SKM-1 treated with dmso at 0.1 percent for 144 hours (cell line): ENCODE data around the gene HOXD10.

ENCODE experiments used
- DNase-seq: peaks from one replicate; lab custom pipeline; 2025; ENCODE audit not compliant: unreplicated experiment; lab: John Stamatoyannopoulos, UW

Gene HOXD10

GRCh38 chr2:176115883-176116813 lies at the start of gene HOXD10:
TSS of gene HOXD10 (plus strand) at chr2:176116778. CDS start at chr2:176116834, 56 bp downstream.
- no peak for DNase-seq

DNA sequence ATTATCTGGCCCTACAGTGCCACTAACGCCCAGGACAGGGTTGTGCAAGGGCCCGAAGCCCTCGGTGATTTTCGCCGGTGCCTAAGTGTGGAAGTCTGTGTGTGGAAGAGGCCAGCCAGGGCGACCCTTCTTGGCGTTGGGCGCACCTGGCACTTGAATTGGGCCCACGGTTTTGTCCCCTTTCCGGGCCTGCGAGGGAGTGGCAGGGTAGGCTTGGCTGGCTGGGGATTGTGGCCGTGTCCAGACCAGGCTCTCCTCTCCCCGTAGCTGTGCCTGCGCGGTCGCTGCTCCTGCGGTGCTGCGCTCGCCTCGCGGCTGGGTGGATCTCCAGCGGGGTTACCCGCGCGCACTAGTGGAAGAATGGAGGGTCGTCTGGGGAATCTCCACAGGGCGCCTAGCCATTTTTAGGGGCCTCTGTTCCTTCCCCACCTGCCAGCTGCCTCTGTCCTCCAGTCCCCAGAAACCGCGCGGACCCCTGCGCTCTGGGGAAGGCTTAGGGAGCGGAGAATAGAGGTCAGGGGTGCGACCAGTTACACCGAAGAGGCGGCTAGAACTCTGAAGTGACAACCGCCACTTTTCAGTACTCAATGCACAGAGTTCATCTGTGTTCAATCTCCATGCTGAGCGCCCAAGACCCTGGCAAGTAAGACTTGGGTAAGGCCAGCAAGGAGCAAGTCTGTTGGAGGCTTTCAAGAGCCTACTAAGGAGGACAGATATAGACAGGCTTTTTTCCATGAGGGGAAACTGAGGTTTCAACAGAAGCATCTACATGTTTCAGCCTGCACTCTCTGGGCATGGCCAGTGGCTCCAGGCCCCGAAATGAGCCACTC lies 48.8 kb upstream of the HOXD10 start:
- DNase-seq = no peak

DNA sequence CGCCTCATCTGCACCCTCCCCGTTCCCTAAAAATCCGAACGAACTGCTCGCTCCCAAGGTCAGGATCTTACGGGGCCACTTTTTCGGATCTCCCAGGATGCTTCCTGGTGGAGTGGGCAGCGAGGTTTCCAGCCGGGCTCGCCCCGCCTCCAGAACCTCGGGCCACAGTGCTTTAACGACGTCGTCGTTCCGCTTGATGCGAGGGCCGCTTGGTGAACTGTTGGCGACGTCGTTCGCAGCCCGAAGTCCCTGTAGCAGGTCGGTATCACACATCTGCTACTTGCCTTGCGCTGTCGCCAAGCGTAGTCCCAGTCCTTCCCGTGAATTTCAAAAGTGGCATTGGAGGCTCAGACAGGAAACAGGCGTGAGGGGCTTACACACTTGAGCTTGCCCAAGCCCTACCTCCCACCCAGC lies 48.2 kb upstream of the HOXD10 start:
- no peak for DNase-seq

DNA sequence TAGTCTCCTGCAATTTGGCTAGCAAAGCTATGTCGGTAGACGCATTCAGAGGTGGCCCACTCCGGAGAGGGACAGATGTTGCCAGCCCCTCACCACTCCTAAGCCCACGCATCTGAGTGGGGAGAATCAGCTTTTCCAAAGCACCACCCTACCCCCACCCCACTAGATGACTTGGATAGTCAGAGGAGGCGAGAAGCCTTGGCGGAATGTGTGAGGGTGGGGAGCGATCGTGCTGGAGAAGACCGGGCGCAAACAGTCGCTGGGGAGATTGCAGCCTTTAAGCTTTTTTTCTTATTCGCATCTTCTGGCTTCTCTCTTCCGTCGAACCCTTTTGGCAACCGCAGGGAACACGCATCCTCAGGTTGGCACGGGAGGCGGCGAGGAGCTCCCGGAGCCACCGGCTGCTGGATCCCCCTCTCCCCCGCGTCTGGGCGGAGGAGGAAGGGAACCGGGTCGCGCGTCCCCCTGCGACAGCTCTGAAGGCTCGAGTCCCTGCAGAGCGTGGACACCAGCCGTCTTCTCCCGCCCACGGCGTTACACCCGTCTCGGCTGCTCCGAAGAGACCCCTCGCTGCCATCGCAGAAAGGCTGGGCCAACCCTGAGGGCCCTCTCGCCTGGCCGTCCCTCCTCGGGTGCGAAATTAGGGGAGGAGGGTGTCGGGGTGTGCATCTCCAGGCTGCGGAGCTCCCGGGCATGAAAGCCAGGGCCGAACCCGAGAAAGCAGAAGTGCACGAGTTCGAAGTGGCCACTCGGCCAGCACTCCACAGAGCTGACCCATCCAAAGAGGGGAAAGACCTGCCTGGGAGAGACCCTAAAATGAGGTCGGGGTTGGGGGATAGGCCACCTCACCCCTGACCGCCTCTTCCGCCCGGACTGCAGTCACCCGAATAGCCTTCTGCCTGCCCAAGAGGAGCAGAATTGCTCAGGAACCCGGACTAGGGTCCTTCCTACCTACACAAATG lies 45.0 kb upstream of the HOXD10 start:
- DNase-seq = no peak

- no peak for DNase-seq
Measured at GRCh38 chr2:176072292-176072669, 44.3 kb upstream of the HOXD10 start.

DNA sequence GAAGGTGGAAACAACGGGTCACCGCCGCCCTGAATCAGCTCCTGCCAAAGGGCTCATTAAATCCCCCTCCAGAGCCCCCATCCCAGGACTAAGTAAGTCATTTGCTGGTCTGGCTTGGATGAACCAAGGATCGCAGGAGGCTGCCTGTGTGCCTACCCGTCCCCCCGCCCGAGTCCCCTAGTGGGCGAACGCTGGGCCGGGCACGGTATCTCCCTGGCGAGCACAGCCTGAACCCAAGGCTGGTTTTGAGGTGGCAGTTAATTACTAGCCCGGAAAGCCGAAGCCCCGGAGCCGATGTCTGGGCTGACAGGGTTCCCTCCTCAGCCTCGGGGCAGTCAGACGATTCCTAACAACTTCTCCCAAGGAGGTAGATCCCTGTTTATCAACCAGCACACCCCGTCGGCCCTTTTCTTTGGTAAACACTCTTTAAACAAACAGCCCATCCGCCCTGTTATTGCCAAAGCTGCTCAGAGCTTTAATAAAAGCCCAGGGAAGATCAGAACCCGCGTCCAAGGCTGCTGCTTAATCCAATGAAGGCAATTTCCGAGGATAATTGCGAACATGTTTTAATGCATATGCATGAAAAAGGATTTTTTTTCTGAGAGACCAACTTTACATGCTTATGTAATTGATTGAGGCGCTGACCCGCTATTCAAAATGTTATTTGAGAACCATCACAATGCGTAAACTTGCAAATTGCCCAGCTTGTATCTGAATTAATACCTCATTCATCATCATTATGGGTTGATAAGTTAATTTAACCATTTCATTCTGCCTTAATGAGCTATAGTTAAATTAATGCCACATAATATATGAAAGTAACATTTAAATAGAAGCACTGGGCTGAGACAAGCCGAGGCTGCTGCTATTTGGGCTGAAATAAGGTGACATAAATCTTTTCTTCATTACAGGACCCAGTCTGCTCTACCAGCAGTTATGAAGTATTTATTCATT lies 43.4 kb upstream of the HOXD10 start:
- DNase-seq = no peak

DNA sequence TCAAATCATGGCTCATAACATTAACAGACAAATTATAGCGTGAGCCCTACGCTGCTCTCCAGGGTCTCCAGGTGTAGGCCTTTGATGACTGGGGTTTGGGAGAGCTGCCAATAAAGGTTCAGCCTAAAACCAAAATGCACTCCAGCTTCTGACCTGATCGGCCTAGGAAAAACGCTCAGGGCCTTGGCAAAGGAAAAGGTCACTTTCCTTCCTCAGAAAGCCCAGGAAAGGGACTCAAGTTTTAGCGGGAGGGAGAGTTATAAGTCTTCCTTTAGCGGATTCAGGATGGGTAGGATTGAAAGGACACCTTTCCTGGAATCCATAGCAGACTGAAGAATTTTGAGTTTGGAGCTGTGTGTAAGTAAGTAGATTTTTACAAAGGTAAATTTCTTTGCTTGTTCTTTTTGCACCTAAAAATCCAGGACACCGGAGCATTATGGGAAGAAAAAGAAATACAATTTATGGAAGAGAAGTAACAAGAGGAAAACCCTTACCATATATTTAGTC lies 41.6 kb upstream of the HOXD10 start:
- no peak for DNase-seq

DNA sequence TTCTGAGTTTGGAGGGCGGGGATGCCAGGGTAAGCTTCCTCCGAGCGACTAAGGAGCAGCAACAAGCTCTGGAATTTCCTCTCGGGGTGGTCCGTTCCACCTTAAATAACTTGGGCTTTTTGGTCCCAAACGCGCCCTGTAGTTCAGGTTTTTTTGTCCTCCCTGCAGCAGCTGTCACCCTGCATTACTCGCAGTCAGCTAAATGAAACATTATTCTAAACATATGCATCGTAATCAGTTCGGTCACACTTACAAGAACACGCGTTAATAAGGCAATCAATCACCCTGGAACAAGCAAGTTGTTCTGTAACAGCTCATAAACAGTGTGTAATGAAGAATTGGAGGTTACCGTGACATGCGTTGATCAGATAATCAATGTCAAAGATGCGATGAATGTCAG lies 41.1 kb upstream of the HOXD10 start:
- no peak for DNase-seq

GRCh38 chr2:176076063-176076462 lies 40.5 kb upstream of the HOXD10 start:
- DNase-seq = no peak

DNA sequence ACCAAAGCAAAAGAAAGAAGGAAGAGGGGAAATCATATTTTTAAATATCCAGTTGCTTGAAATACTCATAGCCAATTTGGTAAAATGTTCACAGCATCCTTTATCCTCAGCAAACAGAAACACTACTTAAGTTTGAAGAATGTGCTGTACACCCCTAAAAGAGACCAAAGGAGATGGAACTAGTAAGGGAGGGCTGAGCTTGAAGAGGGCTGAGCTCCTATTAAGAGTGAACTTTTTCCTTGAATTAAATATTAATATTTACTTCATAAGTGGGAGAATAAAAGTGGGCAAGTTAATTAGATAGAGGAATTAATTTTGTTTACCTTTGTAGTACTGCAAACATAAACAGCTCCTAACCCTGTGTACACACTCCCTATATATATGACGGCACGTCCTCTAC lies 39.8 kb upstream of the HOXD10 start:
- DNase-seq = no peak

DNA sequence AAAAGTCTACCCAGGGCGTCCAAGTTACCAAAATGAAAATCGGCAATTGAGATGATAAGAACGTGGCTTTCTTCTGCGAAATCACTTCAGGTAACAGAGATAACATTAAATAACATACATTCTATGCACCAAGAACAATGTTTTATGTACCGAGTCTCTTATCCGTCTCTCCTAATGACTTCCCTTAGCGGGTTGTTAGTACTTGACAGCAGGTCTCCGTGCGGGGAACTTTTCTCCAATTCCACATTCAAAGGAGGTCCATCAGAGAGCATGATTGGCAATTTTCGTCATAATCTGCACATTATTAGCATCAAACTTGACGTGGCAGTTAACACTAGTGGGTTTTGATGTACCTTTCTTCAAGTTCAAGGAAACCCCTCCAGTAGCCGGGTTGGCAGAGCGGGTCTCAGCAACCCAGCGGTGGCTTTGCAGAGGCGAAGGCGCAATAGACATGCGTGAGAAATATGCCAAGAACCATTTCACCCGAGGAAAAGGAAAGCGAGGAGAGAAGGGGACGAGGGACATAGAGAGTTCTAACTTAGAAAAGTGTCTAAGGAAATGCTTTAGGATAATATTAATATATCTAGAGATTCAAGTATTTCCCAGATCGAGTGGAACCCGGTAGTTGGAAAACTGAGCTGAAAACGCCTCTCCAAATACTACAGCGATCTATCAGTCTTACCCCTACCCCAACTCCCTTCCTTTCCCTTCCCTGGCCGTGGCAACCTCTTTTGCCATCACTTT lies 37.9 kb upstream of the HOXD10 start:
- no peak for DNase-seq

DNA sequence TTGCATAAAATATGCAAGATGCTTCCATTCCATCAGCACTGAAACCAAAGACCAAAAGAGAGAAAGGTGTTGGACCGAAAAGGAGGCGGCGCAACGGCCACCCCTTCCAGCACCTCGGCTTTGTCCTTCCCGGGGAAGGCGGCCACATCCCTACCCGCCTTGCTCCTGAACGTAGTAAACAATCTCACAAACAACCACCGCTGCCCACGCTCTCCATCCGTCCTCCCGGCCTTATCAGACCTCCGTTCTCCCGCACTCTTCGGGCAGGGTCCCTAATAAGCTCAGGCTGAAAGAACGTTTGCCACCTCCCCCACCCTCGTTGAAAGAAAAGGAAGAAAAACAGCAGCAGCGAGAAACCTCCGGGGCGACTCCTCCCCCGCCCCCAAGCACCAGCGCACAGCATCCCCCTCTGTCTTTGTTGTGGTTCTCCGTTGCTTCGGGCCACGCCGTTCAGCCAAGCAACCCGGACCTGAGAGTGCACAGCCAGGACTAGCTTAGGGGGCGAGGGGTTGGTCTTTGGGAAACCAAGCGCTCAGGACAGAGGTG lies 37.2 kb upstream of the HOXD10 start:
- DNase-seq = no peak

DNA sequence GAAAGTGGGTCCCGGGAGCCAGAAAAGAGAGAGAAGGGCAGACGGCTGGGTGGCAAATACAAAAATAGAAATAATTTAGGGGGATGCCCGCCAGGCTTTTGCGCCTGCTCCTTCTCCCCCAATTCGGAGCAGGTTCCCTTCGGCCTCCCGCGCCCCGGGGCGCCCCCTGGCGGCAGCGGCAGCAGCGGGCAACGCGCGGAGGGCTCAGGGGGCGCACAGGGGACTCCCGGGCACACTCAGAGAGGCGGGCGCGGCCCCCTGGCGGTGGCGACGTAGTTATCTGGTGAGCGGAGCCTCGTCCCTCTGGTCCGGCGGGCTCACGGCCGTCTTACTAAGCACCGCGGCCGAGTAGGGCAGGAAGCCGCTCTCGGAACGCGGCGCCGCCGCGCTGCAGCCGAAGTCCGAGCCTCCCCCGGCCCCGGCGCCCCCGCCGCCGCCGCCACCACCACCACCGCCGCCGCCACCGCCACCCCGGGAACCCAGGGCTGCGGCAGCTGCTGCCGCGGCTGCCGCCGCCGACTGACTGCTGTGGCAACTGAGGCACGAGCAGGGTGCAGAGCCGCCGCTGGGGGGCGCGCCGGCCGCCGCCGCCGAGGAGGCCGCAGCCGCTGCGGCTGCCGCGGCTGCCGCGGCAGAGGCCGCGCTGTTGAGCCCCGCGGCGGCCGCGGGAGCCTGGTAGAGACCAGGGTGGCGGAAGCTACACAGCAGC lies 36.6 kb upstream of the HOXD10 start:
- peak; percentile 21 for DNase-seq

GRCh38 chr2:176080540-176081375 lies 35.8 kb upstream of the HOXD10 start:
- no peak for DNase-seq

DNA sequence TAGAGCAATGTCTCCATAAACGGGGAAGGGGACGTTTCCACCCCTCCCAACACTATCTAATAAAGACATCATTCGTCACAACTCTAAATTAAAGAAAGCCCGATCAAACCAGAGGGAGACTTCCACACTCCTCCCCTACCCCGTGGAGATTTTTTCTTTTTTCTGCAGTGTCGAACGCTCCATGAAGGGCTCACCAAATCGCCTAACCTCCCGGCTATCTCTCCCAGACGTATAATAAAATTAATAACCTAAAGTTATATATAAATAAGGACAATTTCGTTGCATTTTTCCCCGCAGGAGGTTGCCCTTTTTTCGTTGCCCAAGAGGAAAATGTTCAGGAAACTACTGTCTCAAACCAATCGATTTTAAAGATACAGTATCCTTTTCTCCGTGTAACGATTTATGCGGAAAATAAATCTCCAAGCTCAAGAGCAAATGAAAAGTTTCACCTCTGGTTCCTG lies 35.2 kb upstream of the HOXD10 start:
- no peak for DNase-seq

GRCh38 chr2:176081837-176082524 lies 34.6 kb upstream of the HOXD10 start:
- DNase-seq = no peak

- DNase-seq = no peak
Measured at GRCh38 chr2:176082525-176082823, 34.1 kb upstream of the HOXD10 start.
